Neural cell (in vitro differentiated cells): ENCODE data around the gene MYOG. TPM values are rescaled to one million over a fixed set of nuclear protein-coding genes. Genes with fewer than 3 reads are reported as not detected.

ENCODE experiments used
- H2AFZ ChIP-seq: fragments of 200-600, 300-800 bp; sonication (generic), shearing (Covaris generic); 2 replicates; pipeline ENCODE4 v1.6.0; 2014; ENCODE audit warnings: low read depth, mild to moderate bottlenecking, antibody characterized with exemption, low read length, moderate library complexity
- H3F3A ChIP-seq: fragments of 200-600 bp; shearing (Covaris generic); 2 replicates; pipeline ENCODE4 v1.6.1; 2016; ENCODE audit warnings: mild to moderate bottlenecking, moderate library complexity, mixed read lengths, antibody characterized with exemption, low read length; ENCODE audit not compliant: insufficient read depth, poor library complexity, severe bottlenecking
- H3K27ac ChIP-seq: fragments of 200-600, 300-800 bp; sonication (generic), shearing (Covaris generic); 2 replicates; pipeline ENCODE4 v1.5.1; 2014; ENCODE audit warnings: mild to moderate bottlenecking, low read length, moderate library complexity
- H3K27me3 ChIP-seq: fragments of 300-800, 200-600 bp; sonication (generic), shearing (Covaris generic); 2 replicates; pipeline ENCODE4 v1.6.0; 2014; ENCODE audit warnings: mild to moderate bottlenecking, low read depth, low read length, moderate library complexity; ENCODE audit not compliant: insufficient read depth
- H3K36me3 ChIP-seq: fragments of 300-800, 200-600 bp; sonication (generic), shearing (Covaris generic); 2 replicates; pipeline ENCODE4 v1.5.1; 2014; ENCODE audit warnings: mild to moderate bottlenecking, antibody characterized with exemption, low read length, moderate library complexity; ENCODE audit not compliant: insufficient read depth
- H3K4me2 ChIP-seq: fragments of 300-800, 200-600 bp; sonication (generic), shearing (Covaris generic); 2 replicates; pipeline ENCODE4 v1.6.0; 2014; ENCODE audit warnings: mild to moderate bottlenecking, low read length
- H3K4me3 ChIP-seq: fragments of 300-800, 200-600 bp; sonication (generic), shearing (Covaris generic); 2 replicates; pipeline ENCODE4 v1.5.1; 2014; ENCODE audit warnings: mild to moderate bottlenecking, low read length, moderate library complexity
- H3K79me2 ChIP-seq: fragments of 200-600 bp; shearing (Covaris generic); replicated peaks from 2 replicates; pipeline ENCODE4 v1.6.0; 2014; ENCODE audit warnings: mild to moderate bottlenecking, low read length, moderate library complexity; ENCODE audit not compliant: insufficient read depth
- H3K9ac ChIP-seq: fragments of 300-800, 200-600 bp; sonication (generic), shearing (Covaris generic); 2 replicates; pipeline ENCODE4 v1.6.1; 2016; ENCODE audit warnings: mild to moderate bottlenecking, low read length, mixed read lengths
- H3K9me2 ChIP-seq: fragments of 200-600 bp; shearing (Covaris generic); 2 replicates; pipeline ENCODE4 v1.6.1; 2016; ENCODE audit warnings: mild to moderate bottlenecking, low read length, mixed read lengths; ENCODE audit not compliant: insufficient read depth
- H3K9me3 ChIP-seq: fragments of 200-600, 300-800 bp; sonication (generic), shearing (Covaris generic); 2 replicates; pipeline ENCODE4 v1.6.1; 2016; ENCODE audit warnings: mild to moderate bottlenecking, mixed run types, low read length, moderate library complexity, mixed read lengths
- H4K20me1 ChIP-seq: fragments of 200-600 bp; shearing (Covaris generic); 2 replicates; pipeline ENCODE4 v1.6.1; 2016; ENCODE audit warnings: mild to moderate bottlenecking, mixed run types; ENCODE audit not compliant: insufficient read depth
- EP300 ChIP-seq: fragments of 450-650 bp; conservative IDR thresholded peaks from 2 replicates; pipeline ENCODE4 v1.6.1; 2014; ENCODE audit warnings: antibody characterized with exemption, mild to moderate bottlenecking, moderate library complexity; ENCODE audit not compliant: poor library complexity, severe bottlenecking
- EZH2 ChIP-seq: fragments of 200-600, 300-800 bp; shearing (Covaris generic), sonication (generic); IDR thresholded peaks from 2 replicates; pipeline ENCODE4 v1.6.1; 2014; ENCODE audit warnings: antibody characterized with exemption, low read length, borderline replicate concordance, mild to moderate bottlenecking; ENCODE audit not compliant: insufficient read depth, poor library complexity, severe bottlenecking
- MXI1 ChIP-seq: fragments of 450-650 bp; conservative IDR thresholded peaks from 2 replicates; pipeline ENCODE4 v1.6.1; 2014; ENCODE audit warnings: antibody characterized with exemption, mild to moderate bottlenecking; ENCODE audit not compliant: poor library complexity, severe bottlenecking
- POLR2AphosphoS5 ChIP-seq: IDR thresholded peaks from 2 replicates; pipeline ENCODE4 v1.6.1; 2012
- RAD21 ChIP-seq: fragments of 450-650 bp; conservative IDR thresholded peaks from 2 replicates; pipeline ENCODE4 v1.6.1; 2014; ENCODE audit warnings: antibody characterized with exemption, mild to moderate bottlenecking, moderate library complexity
- SMC3 ChIP-seq: fragments of 450-650 bp; conservative IDR thresholded peaks from 2 replicates; pipeline ENCODE4 v1.6.1; 2014; ENCODE audit warnings: antibody characterized with exemption, mild to moderate bottlenecking, moderate library complexity; ENCODE audit not compliant: poor library complexity
- TAF1 ChIP-seq: IDR thresholded peaks from 2 replicates; pipeline ENCODE4 v1.6.1; 2012; ENCODE audit warnings: low read depth
- polyA plus RNA-seq: library from polyadenylated mRNA; depleted of rRNA; stranded (reverse); fragments of >200 nt; gene quantifications from 2 replicates; pipeline ENCODE4 v1.2.3, GENCODE V29; 2014
- TF ChIP-seq, protein P1 (sequence below): fragments of 450-650 bp; IDR thresholded peaks from 2 replicates; pipeline ENCODE4 v1.5.1; 2014; ENCODE audit warnings: antibody characterized with exemption, mild to moderate bottlenecking, moderate library complexity; ENCODE audit not compliant: poor library complexity, severe bottlenecking
- TF ChIP-seq, protein P2 (sequence below): IDR thresholded peaks from 2 replicates; pipeline ENCODE4 v1.6.1; 2012; ENCODE audit warnings: borderline replicate concordance

The MYOG gene
- polyA plus RNA-seq, 1 donor from 2014 or later, result not detected

DNA sequence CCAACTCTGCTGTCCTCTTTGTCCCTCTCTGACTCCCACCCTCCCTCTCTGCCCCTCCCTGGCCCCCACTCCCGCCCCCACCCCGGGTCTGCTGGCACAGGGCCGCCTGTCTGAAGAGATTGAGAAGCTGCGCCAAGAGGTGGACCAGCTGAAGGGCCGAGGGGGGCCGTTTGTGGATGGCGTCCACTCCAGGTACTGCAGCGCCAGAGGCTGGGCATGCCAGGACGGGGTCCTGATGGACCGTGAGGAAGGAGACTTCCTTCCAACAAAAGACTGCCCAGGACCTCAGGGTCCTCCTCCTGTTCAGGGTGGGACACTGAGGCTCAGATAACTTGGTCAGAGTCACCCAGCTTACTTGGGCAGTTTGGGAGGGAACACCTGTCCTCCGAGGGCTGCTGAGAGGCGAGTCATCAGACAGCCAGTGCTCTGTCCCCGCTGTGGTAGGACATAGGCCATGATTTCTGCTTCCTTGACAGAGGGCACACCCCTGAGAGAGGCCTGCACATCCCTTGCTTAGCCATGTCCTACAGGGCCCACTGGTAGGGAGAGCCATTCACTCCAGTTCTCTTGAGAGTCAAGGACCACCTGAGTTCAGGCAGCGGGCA lies 36.1 kb downstream of the MYOG start:
- Histone ChIP-seq H3K27me3 (no peaks in the 10 kb centered on the region), H3K4me3 (no peak overlapping the region), H2AFZ (no peak overlapping the region), H3K79me2 (no peaks in the 10 kb centered on the region), H3K36me3 (no peaks in the 10 kb centered on the region), H3K4me2 (no peak overlapping the region), H4K20me1 (no peaks in the 10 kb centered on the region), H3K9me2 (no peaks in the 10 kb centered on the region), H3K9ac (no peak overlapping the region), H3K9me3 (no peaks in the 10 kb centered on the region), H3K27ac (no peak overlapping the region), H3F3A (no peaks in the 10 kb centered on the region)
- no peak for TF ChIP-seq EP300
- no peak for TF ChIP-seq EZH2
- TF ChIP-seq, protein P1, sequence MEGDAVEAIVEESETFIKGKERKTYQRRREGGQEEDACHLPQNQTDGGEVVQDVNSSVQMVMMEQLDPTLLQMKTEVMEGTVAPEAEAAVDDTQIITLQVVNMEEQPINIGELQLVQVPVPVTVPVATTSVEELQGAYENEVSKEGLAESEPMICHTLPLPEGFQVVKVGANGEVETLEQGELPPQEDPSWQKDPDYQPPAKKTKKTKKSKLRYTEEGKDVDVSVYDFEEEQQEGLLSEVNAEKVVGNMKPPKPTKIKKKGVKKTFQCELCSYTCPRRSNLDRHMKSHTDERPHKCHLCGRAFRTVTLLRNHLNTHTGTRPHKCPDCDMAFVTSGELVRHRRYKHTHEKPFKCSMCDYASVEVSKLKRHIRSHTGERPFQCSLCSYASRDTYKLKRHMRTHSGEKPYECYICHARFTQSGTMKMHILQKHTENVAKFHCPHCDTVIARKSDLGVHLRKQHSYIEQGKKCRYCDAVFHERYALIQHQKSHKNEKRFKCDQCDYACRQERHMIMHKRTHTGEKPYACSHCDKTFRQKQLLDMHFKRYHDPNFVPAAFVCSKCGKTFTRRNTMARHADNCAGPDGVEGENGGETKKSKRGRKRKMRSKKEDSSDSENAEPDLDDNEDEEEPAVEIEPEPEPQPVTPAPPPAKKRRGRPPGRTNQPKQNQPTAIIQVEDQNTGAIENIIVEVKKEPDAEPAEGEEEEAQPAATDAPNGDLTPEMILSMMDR, result no peak
- TF ChIP-seq, protein P2, sequence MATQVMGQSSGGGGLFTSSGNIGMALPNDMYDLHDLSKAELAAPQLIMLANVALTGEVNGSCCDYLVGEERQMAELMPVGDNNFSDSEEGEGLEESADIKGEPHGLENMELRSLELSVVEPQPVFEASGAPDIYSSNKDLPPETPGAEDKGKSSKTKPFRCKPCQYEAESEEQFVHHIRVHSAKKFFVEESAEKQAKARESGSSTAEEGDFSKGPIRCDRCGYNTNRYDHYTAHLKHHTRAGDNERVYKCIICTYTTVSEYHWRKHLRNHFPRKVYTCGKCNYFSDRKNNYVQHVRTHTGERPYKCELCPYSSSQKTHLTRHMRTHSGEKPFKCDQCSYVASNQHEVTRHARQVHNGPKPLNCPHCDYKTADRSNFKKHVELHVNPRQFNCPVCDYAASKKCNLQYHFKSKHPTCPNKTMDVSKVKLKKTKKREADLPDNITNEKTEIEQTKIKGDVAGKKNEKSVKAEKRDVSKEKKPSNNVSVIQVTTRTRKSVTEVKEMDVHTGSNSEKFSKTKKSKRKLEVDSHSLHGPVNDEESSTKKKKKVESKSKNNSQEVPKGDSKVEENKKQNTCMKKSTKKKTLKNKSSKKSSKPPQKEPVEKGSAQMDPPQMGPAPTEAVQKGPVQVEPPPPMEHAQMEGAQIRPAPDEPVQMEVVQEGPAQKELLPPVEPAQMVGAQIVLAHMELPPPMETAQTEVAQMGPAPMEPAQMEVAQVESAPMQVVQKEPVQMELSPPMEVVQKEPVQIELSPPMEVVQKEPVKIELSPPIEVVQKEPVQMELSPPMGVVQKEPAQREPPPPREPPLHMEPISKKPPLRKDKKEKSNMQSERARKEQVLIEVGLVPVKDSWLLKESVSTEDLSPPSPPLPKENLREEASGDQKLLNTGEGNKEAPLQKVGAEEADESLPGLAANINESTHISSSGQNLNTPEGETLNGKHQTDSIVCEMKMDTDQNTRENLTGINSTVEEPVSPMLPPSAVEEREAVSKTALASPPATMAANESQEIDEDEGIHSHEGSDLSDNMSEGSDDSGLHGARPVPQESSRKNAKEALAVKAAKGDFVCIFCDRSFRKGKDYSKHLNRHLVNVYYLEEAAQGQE, result no peak
- no peak for TF ChIP-seq POLR2AphosphoS5
- TF ChIP-seq RAD21, result no peak
- no peak for TF ChIP-seq SMC3
- TF ChIP-seq TAF1, result no peak
- no peak for TF ChIP-seq MXI1

DNA sequence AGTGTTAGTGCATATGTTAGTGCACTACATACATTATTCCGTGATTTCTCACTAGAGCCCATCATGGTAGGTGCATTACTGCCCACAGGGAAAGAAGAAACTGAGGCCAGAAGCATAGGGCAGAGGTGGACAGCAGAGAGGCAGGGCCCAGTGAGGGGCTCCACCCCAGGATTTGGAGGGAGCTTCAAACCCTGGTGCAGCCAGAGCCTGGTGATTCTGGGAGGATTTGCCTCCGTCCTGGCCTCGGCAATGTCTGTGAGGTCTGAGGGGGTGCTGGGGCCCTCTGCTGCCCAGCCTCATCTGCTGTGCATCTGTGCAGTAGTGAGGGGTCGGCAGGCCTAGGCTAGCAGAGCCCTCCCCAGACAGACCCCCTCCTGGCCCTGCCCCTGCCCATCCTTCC lies 36.7 kb downstream of the MYOG start:
- Histone ChIP-seq H3K27ac (no peak overlapping the region), H3K9ac (no peak overlapping the region), H3K9me2 (no peaks in the 10 kb centered on the region), H3K9me3 (no peaks in the 10 kb centered on the region), H3K79me2 (no peaks in the 10 kb centered on the region), H4K20me1 (no peaks in the 10 kb centered on the region), H3K4me2 (no peak overlapping the region), H3F3A (no peaks in the 10 kb centered on the region), H2AFZ (no peak overlapping the region), H3K4me3 (no peak overlapping the region), H3K36me3 (no peaks in the 10 kb centered on the region), H3K27me3 (no peaks in the 10 kb centered on the region)
- no peak for TF ChIP-seq POLR2AphosphoS5
- TF ChIP-seq EZH2, result no peak
- TF ChIP-seq, protein P1, result no peak
- TF ChIP-seq, protein P2, result no peak
- TF ChIP-seq TAF1, result no peak
